Vagina (tissue), 2 donors: ENCODE data around the gene IRF9. TPM values are rescaled to one million over a fixed set of nuclear protein-coding genes. Genes with fewer than 3 reads are reported as not detected.
"Not testable (repeated sequence)": the region's sequence is repeated elsewhere in the genome, so short reads cannot be mapped to it uniquely, and the experiment has no call there.

Experiments
- DNase-seq, 2 donors: peaks; one replicate each; pipeline ENCODE4 v3.0.0-alpha.2; 2017; ENCODE audit errors: extremely low spot score in 2 of 2
- H3K27ac ChIP-seq: fragments of 200-600 bp; sonication (generic); one replicate; pipeline ENCODE4 v1.5.1; 2019
- H3K27me3 ChIP-seq: fragments of 200-600 bp; sonication (generic); one replicate; pipeline ENCODE4 v1.5.1; 2019
- H3K36me3 ChIP-seq, 2 donors: fragments of 200-600 bp; sonication (generic); one replicate each; pipeline ENCODE4 v1.5.1; 2017 to 2019
- H3K4me1 ChIP-seq: fragments of 200-600 bp; sonication (generic); one replicate; pipeline ENCODE4 v1.5.1; 2019
- H3K4me3 ChIP-seq, 2 donors: fragments of 200-600 bp; sonication (generic); 1 replicate in 1 of 2; 2 replicates in 1 of 2; pipeline ENCODE4 v1.5.1; 2016 to 2019
- H3K9me3 ChIP-seq: fragments of 200-600 bp; sonication (generic); one replicate; pipeline ENCODE4 v1.5.1; 2019
- CTCF ChIP-seq, 3 experiments: fragments of 450-650 bp in 2 of 3; fragments of 200-600 bp in 1 of 3; sonication (generic) in 1 of 3; IDR thresholded peaks; one replicate each; pipeline ENCODE4 v1.5.1; 2017 to 2019; ENCODE audit warnings: antibody characterized with exemption in 3 of 3, mild to moderate bottlenecking in 2 of 3, moderate library complexity in 2 of 3
- POLR2A ChIP-seq, 2 donors: fragments of 450-650 bp; IDR thresholded peaks; one replicate each; pipeline ENCODE4 v1.6.1; 2017; ENCODE audit warnings: antibody characterized with exemption in 2 of 2, mild to moderate bottlenecking in 2 of 2, moderate library complexity in 2 of 2
- POLR2AphosphoS5 ChIP-seq, 2 donors: sonication (generic); formaldehyde crosslinking; IDR thresholded peaks; one replicate each; pipeline ENCODE4 v1.9.0; 2017; ENCODE audit warnings: antibody characterized with exemption in 2 of 2, mild to moderate bottlenecking in 2 of 2, low read depth in 1 of 2; ENCODE audit not compliant: insufficient read depth in 1 of 2
- intact Hi-C: fragments of 100-400 bp; cut with DNase I; formaldehyde crosslinking; loops from one replicate; pipeline ENCODE4 v1.15.1; 2023
- total RNA-seq: library from RNA; depleted of rRNA; stranded (reverse); fragments of >200 nt; gene quantifications from one replicate; pipeline ENCODE4 v1.2.3, GENCODE V29; 2016

IRF9 gene
- total RNA-seq, 1 donor from 2014 or later, result 55.0 TPM

GRCh38 chr14:24196071-24197055 lies 35.3 kb downstream of the IRF9 start:
- intact Hi-C loops, result no loop called here
- TF ChIP-seq POLR2AphosphoS5 (IDR thresholded peaks at IDR 0.05; ENCODE audit: insufficient read depth in 1 of 2, low read depth in 1 of 2) (no peak), POLR2A (IDR thresholded peaks at IDR 0.05) (no peak), CTCF (IDR thresholded peaks at IDR 0.05) (no peak)
- no peaks in the 10 kb centered on the region for H3K27me3 ChIP-seq

GRCh38 chr14:24197056-24197450 lies 36.0 kb downstream of the IRF9 start:
- TF ChIP-seq POLR2A (IDR thresholded peaks at IDR 0.05) (no peak), CTCF (IDR thresholded peaks at IDR 0.05) (no peak), POLR2AphosphoS5 (IDR thresholded peaks at IDR 0.05; ENCODE audit: insufficient read depth in 1 of 2, low read depth in 1 of 2) (no peak)
- no peak overlapping the region for H3K4me3 ChIP-seq
- intact Hi-C loops, result no loop called here
- H3K27ac ChIP-seq, result no peak overlapping the region
- H3K27me3 ChIP-seq, result no peaks in the 10 kb centered on the region
- no peak for DNase-seq
- H3K36me3 ChIP-seq, result peaks cover 0 to 18% of the 10 kb centered on the region in 2 donors
- peaks cover 39% of the 10 kb centered on the region for H3K4me1 ChIP-seq
- no peaks in the 10 kb centered on the region for H3K9me3 ChIP-seq

More at GRCh38 chr14:24196071-24197055, 35.3 kb downstream of the IRF9 start:
- Histone ChIP-seq H3K36me3 (peaks cover 0 to 18% of the 10 kb centered on the region in 2 donors), H3K4me3 (peak overlapping the region; percentile 65 to 72), H3K27ac (peak overlapping the region; percentile 95), H3K9me3 (no peaks in the 10 kb centered on the region), H3K4me1 (peaks cover 39% of the 10 kb centered on the region)
- no peak for DNase-seq

DNA sequence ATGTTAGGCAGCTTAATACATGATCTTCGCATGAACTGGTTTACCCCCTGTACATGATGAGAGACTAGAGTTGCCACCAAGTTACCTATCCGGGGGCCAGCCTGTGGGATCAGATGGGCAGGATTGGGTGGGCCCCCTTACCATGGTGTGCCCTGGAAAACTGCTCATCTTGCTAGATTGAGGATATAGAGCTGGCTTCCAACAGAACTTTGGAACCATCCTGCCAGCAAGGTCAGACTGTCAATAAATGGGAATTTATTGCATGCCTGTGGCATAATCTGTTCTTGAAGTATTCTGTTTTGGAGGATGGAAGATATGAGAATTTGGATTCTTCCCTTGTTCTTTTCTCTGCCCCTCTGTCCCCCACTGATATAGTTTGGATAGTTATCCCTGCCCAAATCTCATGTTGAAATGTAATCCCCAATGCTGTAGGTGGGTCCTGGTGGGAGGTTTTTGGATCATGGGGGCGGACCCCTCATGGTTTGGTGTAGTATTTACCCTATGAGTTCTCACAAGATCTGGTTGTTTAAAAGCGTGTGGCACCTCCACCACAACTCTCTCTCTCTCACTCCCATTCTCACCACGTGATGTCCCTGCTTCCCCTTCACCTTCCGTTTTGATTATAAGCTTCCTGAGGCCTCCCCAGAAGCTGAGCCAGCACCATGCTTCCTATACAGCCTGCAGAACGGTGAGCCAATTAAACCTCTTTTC lies 37.9 kb downstream of the IRF9 start:
- peaks cover 0 to 9% of the 10 kb centered on the region in 2 donors for H3K36me3 ChIP-seq
- no peak overlapping the region for H3K27ac ChIP-seq
- no peak for DNase-seq
- no peaks in the 10 kb centered on the region for H3K27me3 ChIP-seq
- TF ChIP-seq POLR2AphosphoS5 (IDR thresholded peaks at IDR 0.05; ENCODE audit: insufficient read depth in 1 of 2, low read depth in 1 of 2), result no peak
- TF ChIP-seq POLR2A (IDR thresholded peaks at IDR 0.05), result no peak
- no peak for TF ChIP-seq CTCF (IDR thresholded peaks at IDR 0.05)
- H3K9me3 ChIP-seq, result no peaks in the 10 kb centered on the region
- H3K4me1 ChIP-seq, result peaks cover 36% of the 10 kb centered on the region
- H3K4me3 ChIP-seq, result no peak overlapping the region
- intact Hi-C loops, result no loop called here

DNA sequence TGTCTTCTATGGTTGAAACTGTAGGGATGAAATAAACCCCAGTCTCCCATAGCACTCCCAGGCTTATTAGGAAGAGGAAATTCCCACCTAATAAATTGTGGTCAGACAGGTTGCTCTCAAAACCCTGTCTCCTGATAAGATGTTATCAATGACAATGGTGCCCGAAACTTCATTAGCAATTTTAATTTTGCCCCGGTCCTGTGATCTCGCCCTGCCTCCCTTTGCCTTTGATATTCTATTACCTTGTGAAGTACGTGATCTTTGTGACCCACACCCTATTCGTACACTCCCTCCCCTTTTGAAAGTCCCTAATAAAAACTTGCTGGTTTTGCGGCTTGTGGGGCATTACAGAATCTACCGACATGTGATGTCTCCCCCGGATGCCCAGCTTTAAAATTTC lies 41.5 kb downstream of the IRF9 start:
- H3K27ac ChIP-seq, H3K4me3 ChIP-seq, intact Hi-C loops, DNase-seq, H3K27me3 ChIP-seq, H3K9me3 ChIP-seq, H3K4me1 ChIP-seq: not testable (repeated sequence)
- peaks cover 0 to 14% of the 10 kb centered on the region in 2 donors for H3K36me3 ChIP-seq

DNA sequence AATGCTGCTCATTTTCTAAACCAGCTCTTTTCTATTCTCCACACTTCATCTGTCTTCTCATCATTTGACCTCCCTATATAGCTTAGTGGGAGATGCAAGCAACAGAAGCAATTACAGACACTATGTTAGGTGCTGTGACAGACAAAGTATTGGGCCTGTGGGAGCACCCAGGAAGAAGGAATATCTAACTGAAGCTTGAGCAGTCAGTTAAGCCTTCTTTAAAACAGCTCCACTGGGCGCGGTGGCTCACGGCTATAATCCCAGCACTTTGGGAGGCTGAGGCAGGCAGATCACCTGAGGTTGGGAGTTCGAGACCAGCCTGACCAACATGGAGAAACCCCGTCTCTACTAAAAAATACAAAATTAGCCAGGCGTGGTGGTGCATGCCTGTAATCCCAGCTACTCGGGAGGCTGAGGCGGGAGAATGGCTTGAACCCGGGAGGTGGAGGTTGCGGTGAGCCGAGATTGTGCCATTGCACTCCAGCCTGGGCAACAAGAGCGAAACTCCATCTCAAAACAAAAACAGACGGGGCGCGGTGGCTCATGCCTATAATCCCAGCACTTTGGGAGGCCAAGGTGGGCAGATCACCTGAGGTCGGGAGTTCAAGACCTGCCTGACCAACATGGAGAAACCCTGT lies 42.3 kb downstream of the IRF9 start:
- H3K4me1 ChIP-seq, H3K27ac ChIP-seq, H3K27me3 ChIP-seq, DNase-seq, H3K9me3 ChIP-seq, H3K4me3 ChIP-seq, intact Hi-C loops: not testable (repeated sequence)
- H3K36me3 ChIP-seq, result peaks cover 0 to 14% of the 10 kb centered on the region in 2 donors
